Hepatocyte (in vitro differentiated cells): ENCODE measurements around the gene DCST1. TPM values are rescaled to one million over a fixed set of nuclear protein-coding genes. Genes with fewer than 3 reads are reported as not detected.

Experiments used
- DNase-seq: peaks from one replicate; pipeline ENCODE4 v3.0.0-alpha.2; 2016; ENCODE audit warnings: low spot score
- H2AFZ ChIP-seq: fragments of 200-600 bp; sonication (generic); 2 replicates; pipeline ENCODE4 v1.6.0; 2016; ENCODE audit warnings: antibody characterized with exemption, mild to moderate bottlenecking
- H3K27ac ChIP-seq: fragments of 200-600 bp; sonication (generic); 2 replicates; pipeline ENCODE4 v1.5.1; 2016; ENCODE audit warnings: mild to moderate bottlenecking
- H3K27me3 ChIP-seq: fragments of 200-600 bp; sonication (generic); 2 replicates; pipeline ENCODE4 v1.6.1; 2016
- H3K36me3 ChIP-seq: fragments of 200-600 bp; sonication (generic); replicated peaks from 2 replicates; pipeline ENCODE4 v1.5.1; 2016; ENCODE audit warnings: low read depth; ENCODE audit not compliant: insufficient read depth
- H3K4me1 ChIP-seq: fragments of 200-600 bp; sonication (generic); 2 replicates; pipeline ENCODE4 v1.5.1; 2016; ENCODE audit warnings: mild to moderate bottlenecking, moderate library complexity; ENCODE audit not compliant: insufficient read depth
- H3K4me2 ChIP-seq: fragments of 200-600 bp; sonication (generic); 2 replicates; pipeline ENCODE4 v1.6.0; 2016
- H3K4me3 ChIP-seq: fragments of 200-600 bp; sonication (generic); 2 replicates; pipeline ENCODE4 v1.5.1; 2016; ENCODE audit warnings: mild to moderate bottlenecking
- H3K79me2 ChIP-seq: fragments of 200-600 bp; sonication (generic); 2 replicates; pipeline ENCODE4 v1.6.0; 2017; ENCODE audit warnings: mild to moderate bottlenecking
- H3K9me2 ChIP-seq: fragments of 200-600 bp; sonication (generic); replicated peaks from 2 replicates; pipeline ENCODE4 v1.6.0; 2017; ENCODE audit warnings: mild to moderate bottlenecking; ENCODE audit not compliant: insufficient read depth
- H3K9me3 ChIP-seq: fragments of 200-600 bp; sonication (generic); 2 replicates; pipeline ENCODE4 v1.5.1; 2016; ENCODE audit warnings: low read depth, mild to moderate bottlenecking
- H4K20me1 ChIP-seq: fragments of 200-600 bp; sonication (generic); 2 replicates; pipeline ENCODE4 v1.6.0; 2016; ENCODE audit warnings: mild to moderate bottlenecking; ENCODE audit not compliant: insufficient read depth, poor library complexity, severe bottlenecking
- CTCF ChIP-seq: fragments of 200-600 bp; sonication (generic); IDR thresholded peaks from 2 replicates; pipeline ENCODE4 v1.5.1; 2016; ENCODE audit warnings: antibody characterized with exemption, mild to moderate bottlenecking; ENCODE audit not compliant: poor library complexity
- EZH2 ChIP-seq: fragments of 200-600 bp; sonication (generic); IDR thresholded peaks from 2 replicates; pipeline ENCODE4 v1.6.1; 2016; ENCODE audit warnings: antibody characterized with exemption, mild to moderate bottlenecking, borderline replicate concordance
- EZH2phosphoT487 ChIP-seq: fragments of 200-600 bp; sonication (generic); IDR thresholded peaks from one replicate; pipeline ENCODE4 v1.6.1; 2018; ENCODE audit warnings: antibody characterized with exemption, mild to moderate bottlenecking, low read depth, moderate library complexity; ENCODE audit not compliant: unreplicated experiment, severe bottlenecking
- WGBS: methylation state at CpG from one replicate; pipeline ENCODE4 v1.1.6; 2016; ENCODE audit warnings: low lambda C conversion rate; ENCODE audit errors: missing lambda C conversion rate; 5-methylcytosine and 5-hydroxymethylcytosine counted together
- polyA plus RNA-seq: library from polyadenylated mRNA; unstranded; fragments of >200 nt; fragmentation: Nextera tagmentation; extraction: Ambion mirVana; gene quantifications from 2 replicates; pipeline ENCODE4 v1.2.1, GENCODE V29; 2016
- total RNA-seq: library from RNA; depleted of rRNA; stranded (reverse); fragments of >200 nt; gene quantifications from 2 replicates; pipeline ENCODE4 v1.2.3, GENCODE V29; 2014

Gene DCST1
- total and polyA plus RNA-seq, 2 experiments from 2014 or later, result 0.60 TPM; not detected in 1

GRCh38 chr1:155043301-155043702 lies 9.7 kb downstream of the DCST1 start:
- Histone ChIP-seq H3K27ac (peak overlapping the region; percentile 26), H3K79me2 (no peaks in the 10 kb centered on the region), H4K20me1 (no peaks in the 10 kb centered on the region), H3K4me2 (no peak overlapping the region), H3K27me3 (no peaks in the 10 kb centered on the region), H3K4me3 (no peak overlapping the region), H3K4me1 (peaks cover 5% of the 10 kb centered on the region), H3K9me3 (no peaks in the 10 kb centered on the region), H3K36me3 (no peaks in the 10 kb centered on the region), H2AFZ (no peak overlapping the region), H3K9me2 (no peaks in the 10 kb centered on the region)
- WGBS, result 70% methylated on average over 12 of the region's 12 CpGs
- DNase-seq, result peak; percentile 43
- TF ChIP-seq EZH2, result no peak
- no peak for TF ChIP-seq EZH2phosphoT487

- H3K9me3 ChIP-seq, result no peaks in the 10 kb centered on the region
- H4K20me1 ChIP-seq, result no peaks in the 10 kb centered on the region
- H3K79me2 ChIP-seq, result no peaks in the 10 kb centered on the region
- H3K36me3 ChIP-seq, result no peaks in the 10 kb centered on the region
- TF ChIP-seq CTCF, result no peak
- no peak for TF ChIP-seq EZH2
- no peak for TF ChIP-seq EZH2phosphoT487
- peak overlapping the region; percentile 26 for H3K27ac ChIP-seq
- no peaks in the 10 kb centered on the region for H3K9me2 ChIP-seq
- peaks cover 3% of the 10 kb centered on the region for H3K4me1 ChIP-seq
- WGBS, result 76% methylated on average over 3 of the region's 3 CpGs
- H3K4me3 ChIP-seq, result no peak overlapping the region
- no peak for DNase-seq
- no peaks in the 10 kb centered on the region for H3K27me3 ChIP-seq
- H2AFZ ChIP-seq, result no peak overlapping the region
- no peak overlapping the region for H3K4me2 ChIP-seq
Measured at GRCh38 chr1:155043793-155044192, 10.2 kb downstream of the DCST1 start.

- no peaks in the 10 kb centered on the region for H3K79me2 ChIP-seq
- peaks cover under 1% of the 10 kb centered on the region for H3K4me1 ChIP-seq
- no peak overlapping the region for H3K4me3 ChIP-seq
- H3K27me3 ChIP-seq, result no peaks in the 10 kb centered on the region
- TF ChIP-seq EZH2, result no peak
- no peak for TF ChIP-seq EZH2phosphoT487
- TF ChIP-seq CTCF, result no peak
- H3K9me3 ChIP-seq, result no peaks in the 10 kb centered on the region
- 96% methylated on average over 6 of the region's 6 CpGs for WGBS
- H3K36me3 ChIP-seq, result no peaks in the 10 kb centered on the region
- H4K20me1 ChIP-seq, result no peaks in the 10 kb centered on the region
- H3K4me2 ChIP-seq, result no peak overlapping the region
- H3K27ac ChIP-seq, result peak overlapping the region; percentile 27
- H3K9me2 ChIP-seq, result no peaks in the 10 kb centered on the region
- no peak overlapping the region for H2AFZ ChIP-seq
- no peak for DNase-seq
Measured at GRCh38 chr1:155044365-155044764, 10.7 kb downstream of the DCST1 start.

- TF ChIP-seq EZH2phosphoT487, result no peak
- peak; percentile 66 for TF ChIP-seq CTCF
- Histone ChIP-seq H2AFZ (no peak overlapping the region), H3K9me3 (no peaks in the 10 kb centered on the region), H3K27ac (peak overlapping the region; percentile 27), H3K9me2 (no peaks in the 10 kb centered on the region), H3K4me2 (no peak overlapping the region), H3K27me3 (no peaks in the 10 kb centered on the region), H3K79me2 (no peaks in the 10 kb centered on the region), H3K36me3 (no peaks in the 10 kb centered on the region), H3K4me3 (no peak overlapping the region), H3K4me1 (peaks cover 7% of the 10 kb centered on the region), H4K20me1 (no peaks in the 10 kb centered on the region)
- DNase-seq, result peak; percentile 87
- 70% methylated on average over 7 of the region's 7 CpGs for WGBS
Measured at GRCh38 chr1:155044812-155045657, 11.4 kb downstream of the DCST1 start.
